MM.1S (cell line): Measurements from ENCODE around the gene HAGHL.

ENCODE experiments used
- EZH2 ChIP-seq: fragments of 300-600 bp; sonication (generic); optimal IDR thresholded peaks from 2 replicates; pipeline ENCODE3; 2017; ENCODE audit warnings: low read depth, mild to moderate bottlenecking, antibody characterized with exemption, low read length, mixed read lengths
- EZH2phosphoT487 ChIP-seq: fragments of 300-600 bp; sonication (generic); IDR thresholded peaks from 2 replicates; pipeline ENCODE4 v1.6.1; 2018; ENCODE audit warnings: antibody characterized with exemption, low read length
- TF ChIP-seq, protein P1 (sequence below): fragments of 300-600 bp; sonication (generic); IDR thresholded peaks from 2 replicates; pipeline ENCODE4 v1.5.1; 2016; ENCODE audit warnings: antibody characterized with exemption, low read length, mixed read lengths

DNA sequence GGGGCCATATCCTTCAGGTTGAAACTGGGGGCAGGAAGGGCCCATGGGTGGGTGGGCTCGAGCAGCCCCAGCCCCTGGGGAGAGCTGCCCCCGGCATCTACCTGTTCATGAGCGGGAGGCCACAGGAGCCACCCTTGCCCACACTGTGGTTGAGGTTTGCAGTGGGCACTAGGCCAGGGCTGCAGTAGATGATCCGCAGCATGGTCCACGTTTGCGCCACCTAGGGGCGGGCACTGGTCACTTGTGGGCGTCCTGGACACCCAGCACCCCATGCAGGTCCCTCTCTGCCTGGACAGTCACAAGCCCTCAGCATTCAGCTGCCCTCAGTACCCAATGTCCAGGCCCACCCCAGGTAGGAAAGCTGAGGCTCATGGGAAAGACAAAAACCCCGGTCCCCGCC is 40.9 kb upstream of the HAGHL start:
- TF ChIP-seq, protein P1, sequence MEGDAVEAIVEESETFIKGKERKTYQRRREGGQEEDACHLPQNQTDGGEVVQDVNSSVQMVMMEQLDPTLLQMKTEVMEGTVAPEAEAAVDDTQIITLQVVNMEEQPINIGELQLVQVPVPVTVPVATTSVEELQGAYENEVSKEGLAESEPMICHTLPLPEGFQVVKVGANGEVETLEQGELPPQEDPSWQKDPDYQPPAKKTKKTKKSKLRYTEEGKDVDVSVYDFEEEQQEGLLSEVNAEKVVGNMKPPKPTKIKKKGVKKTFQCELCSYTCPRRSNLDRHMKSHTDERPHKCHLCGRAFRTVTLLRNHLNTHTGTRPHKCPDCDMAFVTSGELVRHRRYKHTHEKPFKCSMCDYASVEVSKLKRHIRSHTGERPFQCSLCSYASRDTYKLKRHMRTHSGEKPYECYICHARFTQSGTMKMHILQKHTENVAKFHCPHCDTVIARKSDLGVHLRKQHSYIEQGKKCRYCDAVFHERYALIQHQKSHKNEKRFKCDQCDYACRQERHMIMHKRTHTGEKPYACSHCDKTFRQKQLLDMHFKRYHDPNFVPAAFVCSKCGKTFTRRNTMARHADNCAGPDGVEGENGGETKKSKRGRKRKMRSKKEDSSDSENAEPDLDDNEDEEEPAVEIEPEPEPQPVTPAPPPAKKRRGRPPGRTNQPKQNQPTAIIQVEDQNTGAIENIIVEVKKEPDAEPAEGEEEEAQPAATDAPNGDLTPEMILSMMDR = 0 out of 2 replicates have a peak, but pooled peaks have one; percentile 13
- TF ChIP-seq EZH2 (no peak), EZH2phosphoT487 (no peak)
